ENCODE measurements around the gene ATP9A. TPM values are rescaled to one million over a fixed set of nuclear protein-coding genes. Genes with fewer than 3 reads are reported as not detected.

ATP9A gene
- polyA plus RNA-seq, 3 donors: 0.04 TPM; not detected in 2

DNA sequence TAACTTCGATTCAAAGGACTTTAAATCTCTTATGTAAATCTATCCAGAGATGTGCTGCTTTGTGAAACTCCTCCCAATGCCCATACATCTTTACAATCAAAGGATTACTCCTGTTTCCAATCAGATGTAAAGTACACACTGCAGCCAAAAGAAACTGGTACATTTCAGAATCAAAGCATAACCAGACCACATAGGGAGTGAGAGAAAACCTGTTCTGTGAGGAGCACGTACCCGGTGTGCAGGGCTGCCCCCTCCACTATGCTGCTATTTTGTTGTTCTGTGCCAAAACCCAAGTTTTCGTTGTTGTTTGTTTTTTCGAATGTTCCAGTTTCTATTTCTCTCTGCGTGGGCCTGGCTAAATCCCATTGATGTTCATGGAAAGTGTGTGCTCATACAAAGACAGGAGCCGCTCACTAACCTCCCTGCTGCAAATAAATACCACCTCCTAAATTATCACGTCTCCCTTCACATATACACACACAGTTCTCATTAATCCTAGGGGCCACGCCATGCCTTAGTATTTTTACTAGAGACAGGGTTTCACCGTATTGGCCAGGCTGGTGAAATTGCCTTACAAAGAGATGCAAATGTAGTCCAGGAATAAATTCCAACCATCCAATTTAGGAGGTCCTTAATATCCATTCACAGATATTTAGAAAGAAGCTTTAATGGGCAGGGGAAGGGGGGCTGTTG lies 52.9 kb downstream of the ATP9A start:
- no peak overlapping the region for H3K4me2 ChIP-seq (replicated peaks; ENCODE audit: extremely low read depth, low read length, poor library complexity, severe bottlenecking)
- Mint-ChIP-seq H3K9me3 (no peaks in the 10 kb centered on the region), H3K4me3 (no peak overlapping the region), H3K27me3 (ENCODE audit: low read depth in 3 of 3) (peaks cover 0 to 1% (median 0%) of the 10 kb centered on the region in 3 donors), H3K27ac (no peak overlapping the region), H3K4me1 (no peaks in the 10 kb centered on the region), H3K36me3 (no peaks in the 10 kb centered on the region)
- H2AFZ ChIP-seq (ENCODE audit: insufficient read depth, low read depth, low read length, poor library complexity, severe bottlenecking): no peak overlapping the region
- WGBS (ENCODE audit: insufficient coverage): 93% methylated on average over 5 of the region's 10 CpGs
- no peaks in the 10 kb centered on the region for H3K36me3 ChIP-seq (replicated peaks in 1 of 2; ENCODE audit: control insufficient read depth in 1 of 2, insufficient read depth in 2 of 2, low read length in 2 of 2)
- H3K79me2 ChIP-seq (ENCODE audit: insufficient read depth, low read length): no peaks in the 10 kb centered on the region
- no peaks in the 10 kb centered on the region for H3K9me3 ChIP-seq (replicated peaks in 1 of 2; ENCODE audit: control insufficient read depth in 1 of 2, insufficient read depth in 1 of 2, low read length in 2 of 2)
- no peak overlapping the region for H3K27ac ChIP-seq (ENCODE audit: low read depth in 1 of 2, low read length in 2 of 2)
- no peak for DNase-seq
- intact Hi-C loops (cut with micrococcal nuclease): no loop called here
- TF ChIP-seq, protein P1, sequence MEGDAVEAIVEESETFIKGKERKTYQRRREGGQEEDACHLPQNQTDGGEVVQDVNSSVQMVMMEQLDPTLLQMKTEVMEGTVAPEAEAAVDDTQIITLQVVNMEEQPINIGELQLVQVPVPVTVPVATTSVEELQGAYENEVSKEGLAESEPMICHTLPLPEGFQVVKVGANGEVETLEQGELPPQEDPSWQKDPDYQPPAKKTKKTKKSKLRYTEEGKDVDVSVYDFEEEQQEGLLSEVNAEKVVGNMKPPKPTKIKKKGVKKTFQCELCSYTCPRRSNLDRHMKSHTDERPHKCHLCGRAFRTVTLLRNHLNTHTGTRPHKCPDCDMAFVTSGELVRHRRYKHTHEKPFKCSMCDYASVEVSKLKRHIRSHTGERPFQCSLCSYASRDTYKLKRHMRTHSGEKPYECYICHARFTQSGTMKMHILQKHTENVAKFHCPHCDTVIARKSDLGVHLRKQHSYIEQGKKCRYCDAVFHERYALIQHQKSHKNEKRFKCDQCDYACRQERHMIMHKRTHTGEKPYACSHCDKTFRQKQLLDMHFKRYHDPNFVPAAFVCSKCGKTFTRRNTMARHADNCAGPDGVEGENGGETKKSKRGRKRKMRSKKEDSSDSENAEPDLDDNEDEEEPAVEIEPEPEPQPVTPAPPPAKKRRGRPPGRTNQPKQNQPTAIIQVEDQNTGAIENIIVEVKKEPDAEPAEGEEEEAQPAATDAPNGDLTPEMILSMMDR (IDR thresholded peaks at IDR 0.05): no peak
- no peak overlapping the region for H3K4me3 ChIP-seq (replicated peaks in 1 of 3; ENCODE audit: low read depth in 2 of 3, low read length in 3 of 3)
- no peaks in the 10 kb centered on the region for H3K27me3 ChIP-seq (ENCODE audit: control insufficient read depth in 2 of 2, insufficient read depth in 2 of 2, low read length in 2 of 2)
- no peaks in the 10 kb centered on the region for H4K20me1 ChIP-seq (ENCODE audit: insufficient read depth, low read length)
- no peak overlapping the region for H3K9ac ChIP-seq (ENCODE audit: insufficient read depth, low read length, poor library complexity, severe bottlenecking)
- no peaks in the 10 kb centered on the region for H3K4me1 ChIP-seq (ENCODE audit: control insufficient read depth in 1 of 2, insufficient read depth in 2 of 2, low read length in 2 of 2)

DNA sequence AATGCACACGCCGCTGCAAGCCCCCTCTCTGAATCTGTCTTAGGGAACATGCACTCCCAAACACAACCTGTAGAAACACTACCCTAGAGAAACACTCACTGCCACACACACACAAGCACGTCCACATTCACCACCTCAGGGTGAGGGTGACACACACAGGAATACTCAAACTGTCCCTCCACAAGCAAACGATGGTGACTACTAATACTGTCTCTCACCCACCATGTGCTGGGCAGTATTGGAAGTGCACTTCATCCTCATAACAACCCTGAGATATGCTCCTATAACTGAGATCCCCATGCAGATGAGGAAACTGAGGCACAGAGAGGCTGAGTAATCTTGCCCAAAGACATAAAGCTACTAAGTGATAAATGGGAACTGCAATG lies 55.0 kb downstream of the ATP9A start:
- peaks cover 0 to 1% (median 0%) of the 10 kb centered on the region in 3 donors for H3K27me3 Mint-ChIP-seq (ENCODE audit: low read depth in 3 of 3)
- no peak overlapping the region for H2AFZ ChIP-seq (ENCODE audit: insufficient read depth, low read depth, low read length, poor library complexity, severe bottlenecking)
- no peaks in the 10 kb centered on the region for H3K36me3 Mint-ChIP-seq
- no peak overlapping the region for H3K4me3 ChIP-seq (replicated peaks in 1 of 3; ENCODE audit: low read depth in 2 of 3, low read length in 3 of 3)
- H3K36me3 ChIP-seq (replicated peaks in 1 of 2; ENCODE audit: control insufficient read depth in 1 of 2, insufficient read depth in 2 of 2, low read length in 2 of 2): no peaks in the 10 kb centered on the region
- no peaks in the 10 kb centered on the region for H3K4me1 Mint-ChIP-seq
- H3K4me3 Mint-ChIP-seq: no peak overlapping the region
- no peak overlapping the region for H3K9ac ChIP-seq (ENCODE audit: insufficient read depth, low read length, poor library complexity, severe bottlenecking)
- TF ChIP-seq, protein P1 (IDR thresholded peaks at IDR 0.05): no peak
- no peaks in the 10 kb centered on the region for H3K79me2 ChIP-seq (ENCODE audit: insufficient read depth, low read length)
- H3K9me3 ChIP-seq (replicated peaks in 1 of 2; ENCODE audit: control insufficient read depth in 1 of 2, insufficient read depth in 1 of 2, low read length in 2 of 2): no peaks in the 10 kb centered on the region
- no peak overlapping the region for H3K27ac ChIP-seq (ENCODE audit: low read depth in 1 of 2, low read length in 2 of 2)
- intact Hi-C loops (cut with micrococcal nuclease): no loop called here
- DNase-seq: no peak
- no peaks in the 10 kb centered on the region for H3K4me1 ChIP-seq (ENCODE audit: control insufficient read depth in 1 of 2, insufficient read depth in 2 of 2, low read length in 2 of 2)
- no peak overlapping the region for H3K4me2 ChIP-seq (replicated peaks; ENCODE audit: extremely low read depth, low read length, poor library complexity, severe bottlenecking)
- H3K27ac Mint-ChIP-seq: peak overlapping the region in 1 of 7 donors; percentile 1
- no peaks in the 10 kb centered on the region for H3K9me3 Mint-ChIP-seq
- WGBS (ENCODE audit: insufficient coverage): 100% methylated on average over 3 of the region's 4 CpGs
- H3K27me3 ChIP-seq (ENCODE audit: control insufficient read depth in 2 of 2, insufficient read depth in 2 of 2, low read length in 2 of 2): no peaks in the 10 kb centered on the region
- H4K20me1 ChIP-seq (ENCODE audit: insufficient read depth, low read length): no peaks in the 10 kb centered on the region
